Neutrophil (primary cell): ENCODE measurements around the gene FASN.

Experiments
- H3K27ac ChIP-seq: fragments of 200-600 bp; sonication (generic); 2 replicates; pipeline ENCODE4 v1.5.1; 2016; ENCODE audit warnings: mild to moderate bottlenecking, moderate library complexity
- H3K27me3 ChIP-seq: fragments of 200-600 bp; sonication (generic); 2 replicates; pipeline ENCODE4 v1.6.0; 2016; ENCODE audit warnings: mild to moderate bottlenecking
- H3K36me3 ChIP-seq: fragments of 200-600 bp; sonication (generic); 2 replicates; pipeline ENCODE4 v1.5.1; 2017
- H3K4me1 ChIP-seq, 2 experiments: fragments of 200-600 bp in 1 of 2; sonication (generic) in 1 of 2; 1 replicate in 1 of 2; 2 replicates in 1 of 2; pipeline versions ENCODE4 v1.5.1 to v1.6.1; 2013 to 2016; ENCODE audit warnings: low read depth in 1 of 2, low read length in 1 of 2, mild to moderate bottlenecking in 1 of 2, moderate library complexity in 1 of 2; ENCODE audit not compliant: control insufficient read depth in 1 of 2, insufficient read depth in 1 of 2
- H3K4me3 ChIP-seq, 2 experiments: fragments of 200-600 bp in 1 of 2; sonication (generic) in 1 of 2; 1 replicate in 1 of 2; 2 replicates in 1 of 2; pipeline ENCODE4 v1.5.1; 2013 to 2016; ENCODE audit warnings: low read depth in 1 of 2, low read length in 1 of 2, mild to moderate bottlenecking in 1 of 2, moderate library complexity in 1 of 2
- H3K9me3 ChIP-seq: fragments of 200-600 bp; sonication (generic); 2 replicates; pipeline ENCODE4 v1.5.1; 2016
- TF ChIP-seq, protein P1 (sequence below): fragments of 200-600 bp; sonication (generic); IDR thresholded peaks from 2 replicates; pipeline ENCODE4 v1.5.1; 2016; ENCODE audit warnings: antibody characterized with exemption

FASN gene

DNA sequence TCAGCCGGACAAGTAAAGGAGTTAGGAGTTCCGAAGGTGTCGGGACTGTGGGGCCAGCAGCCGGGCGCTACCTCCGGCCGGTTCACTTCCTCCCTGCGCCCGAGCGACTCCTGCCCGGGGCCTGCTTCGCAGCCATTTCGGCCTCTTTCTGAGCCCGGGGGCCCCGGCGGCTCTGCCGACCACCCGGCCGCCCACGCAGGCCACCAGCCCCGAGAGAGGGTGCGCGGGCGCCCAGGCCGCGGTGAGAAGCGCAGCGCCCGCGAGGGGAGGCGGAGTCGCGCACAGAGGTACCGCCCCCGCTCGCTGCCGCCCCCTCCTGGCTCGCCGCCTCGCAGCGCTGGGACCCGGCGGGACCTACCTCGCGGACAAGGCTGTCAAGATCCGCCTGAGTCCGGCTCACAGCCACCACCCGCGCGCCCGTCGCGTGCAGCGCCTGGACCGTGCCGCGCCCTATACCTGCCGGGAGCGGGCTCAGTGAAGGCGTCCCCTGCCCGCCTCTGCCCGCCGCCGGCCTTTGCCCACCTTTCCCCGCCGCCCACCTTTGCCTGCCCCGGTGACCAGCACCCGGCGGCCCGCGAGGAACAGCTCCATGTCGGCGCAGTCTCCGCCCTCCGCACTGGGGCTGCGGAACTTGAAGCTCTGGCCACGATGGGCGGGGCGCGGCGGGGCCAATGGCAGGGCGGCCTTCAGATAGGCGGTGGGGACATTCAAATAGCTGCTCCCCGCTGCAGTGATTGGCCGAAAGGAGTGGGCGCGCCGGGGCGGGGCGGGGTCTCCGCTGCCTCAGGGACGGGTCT, 60.7 kb downstream of the FASN start, which contains the start of gene DCXR:
Gene DCXR, minus strand, starts transcription at position 606 of the 797 bp plus-strand sequence. Its CDS starts 15 bp downstream, at position 591.
- Histone ChIP-seq H3K4me3 (peak within 1 kb of the TSS; percentile 67 to 80), H3K4me1 (peaks cover 22 to 30% of the 10 kb centered on the region in 2 experiments), H3K36me3 (no peaks in the 10 kb centered on the region), H3K27me3 (peaks cover 6% of the 10 kb centered on the region), H3K9me3 (no peaks in the 10 kb centered on the region), H3K27ac (peak within 1 kb of the TSS; percentile 90)
- TF ChIP-seq, protein P1, sequence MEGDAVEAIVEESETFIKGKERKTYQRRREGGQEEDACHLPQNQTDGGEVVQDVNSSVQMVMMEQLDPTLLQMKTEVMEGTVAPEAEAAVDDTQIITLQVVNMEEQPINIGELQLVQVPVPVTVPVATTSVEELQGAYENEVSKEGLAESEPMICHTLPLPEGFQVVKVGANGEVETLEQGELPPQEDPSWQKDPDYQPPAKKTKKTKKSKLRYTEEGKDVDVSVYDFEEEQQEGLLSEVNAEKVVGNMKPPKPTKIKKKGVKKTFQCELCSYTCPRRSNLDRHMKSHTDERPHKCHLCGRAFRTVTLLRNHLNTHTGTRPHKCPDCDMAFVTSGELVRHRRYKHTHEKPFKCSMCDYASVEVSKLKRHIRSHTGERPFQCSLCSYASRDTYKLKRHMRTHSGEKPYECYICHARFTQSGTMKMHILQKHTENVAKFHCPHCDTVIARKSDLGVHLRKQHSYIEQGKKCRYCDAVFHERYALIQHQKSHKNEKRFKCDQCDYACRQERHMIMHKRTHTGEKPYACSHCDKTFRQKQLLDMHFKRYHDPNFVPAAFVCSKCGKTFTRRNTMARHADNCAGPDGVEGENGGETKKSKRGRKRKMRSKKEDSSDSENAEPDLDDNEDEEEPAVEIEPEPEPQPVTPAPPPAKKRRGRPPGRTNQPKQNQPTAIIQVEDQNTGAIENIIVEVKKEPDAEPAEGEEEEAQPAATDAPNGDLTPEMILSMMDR = peak; percentile 78

DNA sequence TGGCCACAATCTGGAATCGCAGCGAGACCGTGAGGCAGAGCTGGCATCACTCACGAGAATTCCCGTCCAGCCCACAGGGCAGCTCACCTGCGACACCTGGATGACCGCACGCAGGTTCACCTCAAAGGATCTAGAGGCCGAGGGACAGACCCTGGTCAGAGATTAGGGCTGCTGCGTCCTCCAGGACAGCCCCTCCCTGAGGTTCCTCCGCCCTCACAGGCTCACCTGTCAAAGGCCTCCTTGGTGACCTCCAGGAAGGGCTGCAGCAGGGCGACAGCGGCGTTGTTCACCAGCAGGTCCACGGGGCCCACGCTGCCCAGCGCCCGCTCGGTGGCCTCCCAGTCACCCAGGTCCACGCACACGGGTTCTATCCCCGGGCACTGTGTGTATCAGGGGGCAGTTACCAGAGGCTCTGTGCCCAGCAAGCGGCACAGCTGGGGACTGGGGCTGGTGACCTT, 61.4 kb downstream of the FASN start:
- Histone ChIP-seq H3K27me3 (peaks cover 12% of the 10 kb centered on the region), H3K4me1 (peaks cover 25 to 35% of the 10 kb centered on the region in 2 experiments), H3K4me3 (peak overlapping the region; percentile 67 to 80), H3K36me3 (no peaks in the 10 kb centered on the region), H3K9me3 (no peaks in the 10 kb centered on the region), H3K27ac (peak overlapping the region; percentile 90)
- TF ChIP-seq, protein P1 = no peak

DNA sequence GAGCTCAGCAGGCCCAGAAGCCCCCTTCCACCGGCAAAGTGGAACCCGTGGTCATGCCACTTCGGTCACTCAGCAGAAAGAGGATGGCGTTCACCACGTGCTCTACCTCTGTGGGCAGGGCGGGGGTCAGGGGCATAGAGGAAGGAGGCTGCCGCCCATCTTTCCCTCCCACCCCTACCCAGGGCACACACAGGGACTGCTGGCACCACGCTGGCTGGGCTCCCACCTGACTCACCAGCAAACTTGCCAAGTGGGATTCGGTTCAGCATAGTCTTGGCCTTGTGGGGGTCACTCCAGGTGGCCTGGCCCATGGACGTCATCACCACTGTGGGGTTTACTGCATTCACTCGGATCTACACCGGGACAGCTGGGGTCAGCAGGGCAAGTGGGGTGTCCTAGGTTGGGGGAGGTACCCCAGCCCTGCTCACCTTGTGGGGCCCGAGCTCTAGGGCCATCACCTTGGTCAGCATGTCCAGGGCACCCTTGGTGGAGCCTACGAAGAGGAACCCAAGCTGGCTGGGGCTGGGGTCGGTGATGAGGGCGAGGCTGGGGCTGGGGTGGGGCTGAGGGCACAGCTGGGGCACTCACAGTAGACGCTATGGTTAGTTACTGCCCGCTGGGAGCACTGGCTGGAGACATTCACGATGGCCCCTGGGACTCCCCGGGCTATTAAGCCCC, 61.9 kb downstream of the FASN start:
- no peaks in the 10 kb centered on the region for H3K9me3 ChIP-seq
- H3K4me1 ChIP-seq = peaks cover 26 to 36% of the 10 kb centered on the region in 2 experiments
- peak overlapping the region; percentile 90 for H3K27ac ChIP-seq
- H3K36me3 ChIP-seq = no peaks in the 10 kb centered on the region
- TF ChIP-seq, protein P1 = no peak
- peak overlapping the region; percentile 67 to 80 for H3K4me3 ChIP-seq
- peaks cover 15% of the 10 kb centered on the region for H3K27me3 ChIP-seq

DNA sequence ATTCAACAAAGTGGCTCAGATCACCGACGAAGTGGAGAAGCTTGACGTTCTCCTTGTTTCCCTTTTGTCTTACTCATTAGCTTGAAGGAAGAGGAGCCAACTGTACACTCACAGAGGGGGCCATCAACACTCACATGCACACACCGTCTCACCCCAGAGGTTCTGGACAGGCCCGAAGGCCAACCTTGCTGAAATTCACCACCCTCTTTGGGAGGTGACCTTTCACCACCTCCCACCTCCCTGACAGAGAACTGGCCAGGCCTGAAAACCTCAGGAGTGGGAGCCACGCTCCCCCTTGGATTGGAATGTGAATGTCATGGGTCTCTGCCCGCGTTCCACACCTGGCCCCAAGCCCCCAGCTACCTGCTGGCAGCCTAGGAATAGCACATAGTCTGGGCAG, 62.5 kb downstream of the FASN start:
- no peaks in the 10 kb centered on the region for H3K9me3 ChIP-seq
- H3K27me3 ChIP-seq = peaks cover 21% of the 10 kb centered on the region
- TF ChIP-seq, protein P1 = no peak
- H3K4me1 ChIP-seq = peaks cover 32 to 43% of the 10 kb centered on the region in 2 experiments
- H3K4me3 ChIP-seq = no peak overlapping the region
- H3K27ac ChIP-seq = no peak overlapping the region
- no peaks in the 10 kb centered on the region for H3K36me3 ChIP-seq

DNA sequence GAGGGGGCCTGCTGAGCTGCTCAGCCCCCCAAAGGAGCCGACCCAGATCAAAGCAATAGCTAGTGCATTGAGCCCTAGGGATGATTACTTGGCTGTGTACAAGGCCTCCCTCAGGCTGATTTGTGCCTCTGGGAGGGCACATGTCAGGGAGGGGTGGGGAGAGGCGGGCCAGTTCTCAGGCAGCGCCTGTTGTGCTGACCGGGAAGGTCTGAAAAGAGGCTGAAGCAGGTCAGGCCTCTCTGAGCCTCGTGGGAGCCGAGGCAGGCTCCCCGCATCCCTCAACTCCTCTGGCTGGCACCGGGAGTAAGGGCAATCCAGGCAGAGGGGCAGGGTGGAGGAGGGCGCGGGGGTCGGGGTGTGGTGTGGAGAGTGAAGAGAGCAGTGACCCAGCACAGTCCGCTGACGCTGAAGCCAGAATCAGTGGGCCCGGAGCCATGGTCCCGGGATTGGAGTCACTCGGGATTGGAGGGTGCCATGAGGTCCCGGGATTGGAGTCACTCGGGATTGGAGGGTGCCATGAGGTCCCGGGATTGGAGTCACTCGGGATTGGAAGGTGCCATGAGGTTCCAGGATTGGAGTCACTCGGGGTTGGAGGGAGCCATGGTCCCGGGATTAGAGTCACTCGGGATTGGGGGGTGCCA, 63.5 kb downstream of the FASN start:
- H3K27ac ChIP-seq = no peak overlapping the region
- TF ChIP-seq, protein P1 = no peak
- H3K4me1 ChIP-seq = peaks cover 41 to 52% of the 10 kb centered on the region in 2 experiments
- H3K9me3 ChIP-seq = no peaks in the 10 kb centered on the region
- peaks cover 24% of the 10 kb centered on the region for H3K27me3 ChIP-seq
- no peak overlapping the region for H3K4me3 ChIP-seq
- no peaks in the 10 kb centered on the region for H3K36me3 ChIP-seq
